HepG2 (cell line): ENCODE measurements around the gene CELF4. TPM values are rescaled to one million over a fixed set of nuclear protein-coding genes. Genes with fewer than 3 reads are reported as not detected.

Experiments
- ATAC-seq: fragments of 200-7000 bp; cut with Tn5 transposase; 3 replicates; pipeline ENCODE4 v1.9.1; 2020; ENCODE audit warnings: mild to moderate bottlenecking, moderate library complexity
- BruUV-seq: library from RNA; stranded (reverse); fragments of 400-500 nt; replicated peaks from 2 replicates; lab custom pipeline; 2021; lab: Mats Ljungman, UMichigan
- CTCF ChIA-PET: fragments of 300-600 bp; formaldehyde crosslinking; extraction: SDS; loops from one replicate; lab custom pipeline; 2021; ENCODE audit warnings: low total read pairs, inconsistent platforms, low intra/inter-chr PET ratio; lab: Yijun Ruan, JAX
- POLR2A ChIA-PET: fragments of 350-600 bp; sonication (Branson Sonifier 250); formaldehyde crosslinking; loops from one replicate; lab custom pipeline; 2020; ENCODE audit warnings: antibody characterized with exemption, inconsistent platforms; lab: Yijun Ruan, JAX
- DNase-seq: peaks from one replicate; pipeline ENCODE4 v3.0.0-alpha.2; 2015; ENCODE audit warnings: low spot score
- FAIRE-seq: peaks from 3 replicates; lab custom pipeline; 2011; peaks lifted over from hg19 to GRCh38; lab: Jason Lieb, UNC
- H2AFZ ChIP-seq: one replicate; pipeline ENCODE4 v1.6.1; 2011; ENCODE audit warnings: low read length, inconsistent platforms
- H3K27ac ChIP-seq: fragments of 300-600 bp; 3 replicates; pipeline ENCODE4 v1.8.0; 2011; ENCODE audit warnings: mixed run types, mild to moderate bottlenecking, mixed read lengths, low read length, inconsistent platforms; ENCODE audit not compliant: insufficient read depth; ENCODE audit errors: extremely low read length
- H3K27me3 ChIP-seq, 2 experiments: fragments of 200-600 bp in 1 of 2; 2 replicates in 1 of 2; 3 replicates in 1 of 2; pipeline versions ENCODE4 v1.6.0 to v1.8.0; 2011; ENCODE audit warnings: low read length in 2 of 2, mild to moderate bottlenecking in 2 of 2, moderate library complexity in 2 of 2, inconsistent platforms in 1 of 2; ENCODE audit not compliant: insufficient read depth in 2 of 2, control insufficient read depth in 1 of 2
- H3K36me3 ChIP-seq, 2 experiments: fragments of 200-600 bp in 1 of 2; replicated peaks in 1 of 2; 2 replicates in 1 of 2; 3 replicates in 1 of 2; pipeline versions ENCODE4 v1.5.1 to v1.8.0; 2011; ENCODE audit warnings: low read length in 2 of 2, inconsistent platforms in 1 of 2; ENCODE audit not compliant: insufficient read depth in 2 of 2, control insufficient read depth in 1 of 2
- H3K4me1 ChIP-seq: 2 replicates; pipeline ENCODE4 v1.5.1; 2012; ENCODE audit warnings: low read length, inconsistent platforms; ENCODE audit not compliant: insufficient read depth
- H3K4me2 ChIP-seq: 2 replicates; pipeline ENCODE4 v1.6.0; 2011; ENCODE audit warnings: low read depth, low read length, inconsistent platforms
- H3K4me3 ChIP-seq, 3 experiments: fragments of 200-600 bp in 1 of 3; sonication (generic), shearing (Covaris generic) in 1 of 3; replicated peaks in 1 of 3; 2 replicates each; pipeline ENCODE4 v1.5.1; 2011 to 2016; ENCODE audit warnings: low read length in 3 of 3, inconsistent platforms in 2 of 3, low read depth in 2 of 3, mild to moderate bottlenecking in 2 of 3, control low read depth in 1 of 3, mixed read lengths in 1 of 3; ENCODE audit not compliant: insufficient read depth in 1 of 3
- H3K79me2 ChIP-seq: one replicate; pipeline ENCODE4 v1.6.1; 2011; ENCODE audit warnings: low read length, inconsistent platforms; ENCODE audit not compliant: insufficient read depth
- H3K9ac ChIP-seq: 2 replicates; pipeline ENCODE4 v1.6.0; 2011; ENCODE audit warnings: mild to moderate bottlenecking, low read depth, low read length, inconsistent platforms; ENCODE audit not compliant: insufficient read depth
- H3K9me3 ChIP-seq: 2 replicates; pipeline ENCODE4 v1.5.1; 2012; ENCODE audit warnings: mild to moderate bottlenecking, low read length
- H4K20me1 ChIP-seq: 2 replicates; pipeline ENCODE4 v1.6.0; 2011; ENCODE audit warnings: inconsistent platforms, mild to moderate bottlenecking, low read length, moderate library complexity; ENCODE audit not compliant: insufficient read depth
- ARNTL ChIP-seq: sonication (generic); formaldehyde crosslinking; IDR thresholded peaks from 2 replicates; pipeline ENCODE4 v1.4.0; 2020; ENCODE audit warnings: mild to moderate bottlenecking, missing genetic modification reagents
- CC2D1A ChIP-seq: sonication (generic); formaldehyde crosslinking; IDR thresholded peaks from 2 replicates; pipeline ENCODE4 v1.8.1; 2023; ENCODE audit warnings: mild to moderate bottlenecking, missing genetic modification reagents
- HDAC2 ChIP-seq: sonication (generic); formaldehyde crosslinking; IDR thresholded peaks from 2 replicates; pipeline ENCODE4 v1.4.0; 2020; ENCODE audit warnings: missing genetic modification reagents
- PAF1 ChIP-seq: IDR thresholded peaks from 2 replicates; pipeline ENCODE4 v1.6.1; 2016; ENCODE audit warnings: missing genetic modification reagents, missing compliant biosample characterization
- REXO4 ChIP-seq: sonication (generic); formaldehyde crosslinking; IDR thresholded peaks from 2 replicates; pipeline ENCODE4 v1.8.0; 2022; ENCODE audit warnings: missing genetic modification reagents, mild to moderate bottlenecking, borderline replicate concordance
- SKI ChIP-seq: fragments of 450-650 bp; IDR thresholded peaks from one replicate; pipeline ENCODE4 v1.6.1; 2018; ENCODE audit warnings: mild to moderate bottlenecking; ENCODE audit not compliant: partially characterized antibody
- SYNCRIP ChIP-seq: fragments of 200-400 bp; formaldehyde crosslinking; IDR thresholded peaks from 2 replicates; pipeline ENCODE4 v1.6.1; 2018; ENCODE audit warnings: mild to moderate bottlenecking, low read depth, low read length; ENCODE audit not compliant: insufficient read depth
- ZNF33B ChIP-seq: sonication (generic); formaldehyde crosslinking; IDR thresholded peaks from 2 replicates; pipeline ENCODE4 v1.5.1; 2020; ENCODE audit warnings: mild to moderate bottlenecking, missing genetic modification reagents
- ZNF562 ChIP-seq: sonication (generic); formaldehyde crosslinking; IDR thresholded peaks from 2 replicates; pipeline ENCODE4 v1.8.0; 2022; ENCODE audit warnings: missing genetic modification reagents, borderline replicate concordance
- WGBS: methylation state at CpG from one replicate; pipeline ENCODE4 v1.1.6; 2017; ENCODE audit warnings: low lambda C conversion rate; 5-methylcytosine and 5-hydroxymethylcytosine counted together
- in situ Hi-C: cut with HindIII; loops from 2 replicates; pipeline ENCODE4 v1.10.0; 2017; ENCODE audit warnings: low pct_unique_long_range_greater_than_20kb; ENCODE audit not compliant: extremely low pct_ligation_motif_present
- intact Hi-C: fragments of 100-400 bp; cut with micrococcal nuclease; formaldehyde crosslinking; loops from one replicate; pipeline ENCODE4 v1.10.0; 2022; ENCODE audit not compliant: unreplicated experiment
- polyA plus RNA-seq, 8 experiments: library from polyadenylated mRNA; depleted of rRNA in 3 of 8; stranded (reverse) in 7 of 8; unstranded in 1 of 8; fragments of >200 nt; fragmentation: Illumina TruSeq in 4 of 8; extraction: Trizol in 4 of 8; gene quantifications; 2 replicates each; pipeline versions ENCODE4 v1.2.1 to v1.2.3, GENCODE V29; 2011 to 2016; ENCODE audit warnings: low read depth in 4 of 8, missing spikeins in 1 of 8, mixed read lengths in 1 of 8; ENCODE audit not compliant: insufficient read depth in 1 of 8
- total RNA-seq, 5 experiments: library from RNA; depleted of rRNA; stranded (reverse); fragments of >200 nt; fragmentation: Illumina TruSeq; extraction: Trizol; gene quantifications; 2 replicates each; pipeline ENCODE4 v1.2.3, GENCODE V29; 2016; ENCODE audit warnings: low read depth in 1 of 5
- TF ChIP-seq, protein P1 (sequence below): sonication (generic); formaldehyde crosslinking; conservative IDR thresholded peaks from 2 replicates; pipeline ENCODE4 v1.4.0; 2020; ENCODE audit warnings: missing genetic modification reagents
- TF ChIP-seq, protein P2 (sequence below): sonication (generic); formaldehyde crosslinking; IDR thresholded peaks from 2 replicates; pipeline ENCODE4 v1.8.0; 2023; ENCODE audit warnings: mild to moderate bottlenecking, missing genetic modification reagents
- TF ChIP-seq, protein P3 (sequence below): sonication (generic); formaldehyde crosslinking; IDR thresholded peaks from 2 replicates; pipeline ENCODE4 v1.8.0; 2022; ENCODE audit warnings: mild to moderate bottlenecking, missing genetic modification reagents, moderate library complexity

The CELF4 gene
- total and polyA plus RNA-seq, 2 of the 13 experiments (the other 11 are each of a cell fraction or from before 2014, with no cell fraction given), result not detected

DNA sequence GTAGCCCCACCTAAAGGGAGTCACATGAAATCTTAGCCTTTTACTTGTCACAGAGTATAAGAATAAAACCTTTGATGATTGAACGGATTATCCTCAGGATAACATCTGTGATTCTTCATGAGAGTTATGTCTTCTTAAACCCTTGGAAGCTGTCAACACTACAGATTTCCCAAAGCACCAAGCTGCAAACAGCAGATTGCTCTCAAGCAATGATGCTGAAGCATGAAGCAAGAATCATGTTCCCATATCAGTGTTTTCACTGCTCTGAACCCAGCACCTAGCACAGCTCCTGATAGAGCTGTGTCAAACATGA, 47.6 kb upstream of the CELF4 start:
- 0% methylated on average over 1 of the region's 1 CpG for WGBS
- no peaks in the 10 kb centered on the region for H3K4me1 ChIP-seq
- no peaks in the 10 kb centered on the region for H4K20me1 ChIP-seq
- FAIRE-seq (no peak), DNase-seq (no peak), ATAC-seq (no peak)
- H3K9ac ChIP-seq, result no peak overlapping the region
- no peak overlapping the region for H3K27ac ChIP-seq
- no peak overlapping the region for H3K4me3 ChIP-seq
- ChIA-PET CTCF (no interaction called here), POLR2A (no interaction called here)
- H3K36me3 ChIP-seq, result no peaks in the 10 kb centered on the region
- no peak overlapping the region for H3K4me2 ChIP-seq
- H3K9me3 ChIP-seq, result no peaks in the 10 kb centered on the region
- in situ Hi-C loops, result no loop called here
- no peak overlapping the region for H2AFZ ChIP-seq
- intact Hi-C loops, result no loop called here
- no peaks in the 10 kb centered on the region for H3K27me3 ChIP-seq
- TF ChIP-seq, protein P1, sequence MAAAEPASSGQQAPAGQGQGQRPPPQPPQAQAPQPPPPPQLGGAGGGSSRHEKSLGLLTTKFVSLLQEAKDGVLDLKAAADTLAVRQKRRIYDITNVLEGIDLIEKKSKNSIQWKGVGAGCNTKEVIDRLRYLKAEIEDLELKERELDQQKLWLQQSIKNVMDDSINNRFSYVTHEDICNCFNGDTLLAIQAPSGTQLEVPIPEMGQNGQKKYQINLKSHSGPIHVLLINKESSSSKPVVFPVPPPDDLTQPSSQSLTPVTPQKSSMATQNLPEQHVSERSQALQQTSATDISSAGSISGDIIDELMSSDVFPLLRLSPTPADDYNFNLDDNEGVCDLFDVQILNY (CRISPR knock-in tag), result no peak
- TF ChIP-seq, protein P2, sequence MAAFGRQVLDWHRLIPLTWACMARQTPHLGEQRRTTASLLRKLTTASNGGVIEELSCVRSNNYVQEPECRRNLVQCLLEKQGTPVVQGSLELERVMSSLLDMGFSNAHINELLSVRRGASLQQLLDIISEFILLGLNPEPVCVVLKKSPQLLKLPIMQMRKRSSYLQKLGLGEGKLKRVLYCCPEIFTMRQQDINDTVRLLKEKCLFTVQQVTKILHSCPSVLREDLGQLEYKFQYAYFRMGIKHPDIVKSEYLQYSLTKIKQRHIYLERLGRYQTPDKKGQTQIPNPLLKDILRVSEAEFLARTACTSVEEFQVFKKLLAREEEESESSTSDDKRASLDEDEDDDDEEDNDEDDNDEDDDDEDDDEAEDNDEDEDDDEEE, result no peak
- no peaks in the 10 kb centered on the region for H3K79me2 ChIP-seq
- no TSS peak for BruUV-seq

DNA sequence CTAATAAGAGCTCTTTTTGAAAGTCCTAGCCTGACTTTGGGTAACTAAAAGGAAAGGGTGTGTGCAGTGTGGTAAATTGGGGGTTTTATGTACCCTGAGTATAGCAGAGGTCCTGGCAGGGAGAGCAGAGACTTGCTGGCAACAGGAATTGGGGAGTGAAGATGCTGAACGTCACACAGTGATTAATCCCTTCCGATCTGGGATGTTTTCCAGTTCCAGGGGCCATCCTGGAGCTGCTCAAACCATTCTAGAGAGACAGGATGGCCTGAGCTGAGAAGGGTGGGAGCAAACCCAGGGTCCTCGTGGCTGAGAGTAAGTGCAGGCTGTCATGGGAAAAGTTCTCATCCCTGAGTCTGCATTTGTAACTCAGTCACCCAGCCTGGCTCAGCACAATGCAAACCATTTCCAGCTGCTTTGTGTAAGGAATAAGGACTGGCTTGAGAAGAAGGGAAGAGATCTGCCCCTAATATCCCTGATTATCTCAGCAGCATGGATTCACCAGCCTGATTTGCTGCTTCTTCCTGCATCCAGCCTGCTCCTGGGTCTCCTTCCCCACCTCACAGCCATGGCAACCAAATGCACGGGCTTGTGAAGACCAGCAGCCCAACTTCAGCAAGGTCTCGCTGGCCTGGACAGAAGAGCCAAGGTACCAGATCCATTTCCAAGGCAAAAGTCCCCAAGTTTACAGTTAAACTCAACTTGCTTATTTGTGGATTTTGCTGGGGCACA, 47.1 kb upstream of the CELF4 start:
- Histone ChIP-seq H3K4me1 (no peaks in the 10 kb centered on the region), H3K27me3 (no peaks in the 10 kb centered on the region), H3K9ac (no peak overlapping the region), H3K27ac (no peak overlapping the region), H3K4me2 (no peak overlapping the region), H3K79me2 (no peaks in the 10 kb centered on the region), H3K36me3 (no peaks in the 10 kb centered on the region), H3K4me3 (no peak overlapping the region), H3K9me3 (no peaks in the 10 kb centered on the region), H4K20me1 (no peaks in the 10 kb centered on the region), H2AFZ (no peak overlapping the region)
- in situ Hi-C loops, result no loop called here
- no peak for ATAC-seq
- no peak for FAIRE-seq
- intact Hi-C loops, result no loop called here
- ChIA-PET POLR2A (no interaction called here), CTCF (no interaction called here)
- DNase-seq, result no peak
- 4% methylated on average over 5 of the region's 5 CpGs for WGBS
- BruUV-seq, result no TSS peak
- no peak for TF ChIP-seq PAF1 (CRISPR knock-in tag)
- no peak for TF ChIP-seq ZNF33B
- TF ChIP-seq HDAC2 (CRISPR knock-in tag), result no peak
- TF ChIP-seq ZNF562 (CRISPR knock-in tag), result no peak
- no peak for TF ChIP-seq SYNCRIP
- no peak for TF ChIP-seq SKI
- no peak for TF ChIP-seq ARNTL (CRISPR knock-in tag)
- TF ChIP-seq CC2D1A (CRISPR knock-in tag), result no peak
- no peak for TF ChIP-seq REXO4 (CRISPR knock-in tag)
- TF ChIP-seq, protein P3, sequence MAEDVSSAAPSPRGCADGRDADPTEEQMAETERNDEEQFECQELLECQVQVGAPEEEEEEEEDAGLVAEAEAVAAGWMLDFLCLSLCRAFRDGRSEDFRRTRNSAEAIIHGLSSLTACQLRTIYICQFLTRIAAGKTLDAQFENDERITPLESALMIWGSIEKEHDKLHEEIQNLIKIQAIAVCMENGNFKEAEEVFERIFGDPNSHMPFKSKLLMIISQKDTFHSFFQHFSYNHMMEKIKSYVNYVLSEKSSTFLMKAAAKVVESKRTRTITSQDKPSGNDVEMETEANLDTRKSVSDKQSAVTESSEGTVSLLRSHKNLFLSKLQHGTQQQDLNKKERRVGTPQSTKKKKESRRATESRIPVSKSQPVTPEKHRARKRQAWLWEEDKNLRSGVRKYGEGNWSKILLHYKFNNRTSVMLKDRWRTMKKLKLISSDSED (CRISPR knock-in tag), result no peak
